Neuron (in vitro differentiated cells): ENCODE measurements around the gene ARHGAP22.

Experiments
- H2AFZ ChIP-seq: one replicate; pipeline ENCODE4 v1.6.1; 2013; ENCODE audit warnings: low read depth, mild to moderate bottlenecking, inconsistent platforms, low read length, moderate library complexity
- H3K27me3 ChIP-seq: one replicate; pipeline ENCODE4 v1.6.1; 2013; ENCODE audit warnings: low read length; ENCODE audit not compliant: insufficient read depth
- H3K36me3 ChIP-seq: one replicate; pipeline ENCODE4 v1.6.1; 2013; ENCODE audit warnings: low read length; ENCODE audit not compliant: insufficient read depth
- H3K4me1 ChIP-seq: one replicate; pipeline ENCODE4 v1.6.1; 2013; ENCODE audit warnings: low read length; ENCODE audit not compliant: insufficient read depth
- H3K4me3 ChIP-seq: 2 replicates; pipeline ENCODE4 v1.5.1; 2013; ENCODE audit warnings: mild to moderate bottlenecking, low read length, moderate library complexity
- H3K9me3 ChIP-seq: one replicate; pipeline ENCODE4 v1.6.1; 2013; ENCODE audit warnings: low read length

ARHGAP22 gene

GRCh38 chr10:48639632-48640031, 34.8 kb upstream of the ARHGAP22 start:
- H3K4me3 ChIP-seq = no peak overlapping the region

GRCh38 chr10:48638739-48639527, 34.1 kb upstream of the ARHGAP22 start:
- H3K4me1 ChIP-seq = no peaks in the 10 kb centered on the region
- H3K27me3 ChIP-seq = no peaks in the 10 kb centered on the region

More at GRCh38 chr10:48639632-48640031, 34.8 kb upstream of the ARHGAP22 start:
- H3K4me1 ChIP-seq = no peaks in the 10 kb centered on the region
- H3K27me3 ChIP-seq = no peaks in the 10 kb centered on the region
- no peaks in the 10 kb centered on the region for H3K36me3 ChIP-seq
- no peaks in the 10 kb centered on the region for H3K9me3 ChIP-seq
- no peak overlapping the region for H2AFZ ChIP-seq

GRCh38 chr10:48638158-48638557, 33.3 kb upstream of the ARHGAP22 start:
- Histone ChIP-seq H3K27me3 (no peaks in the 10 kb centered on the region), H3K4me3 (no peak overlapping the region), H3K9me3 (no peaks in the 10 kb centered on the region)

More at GRCh38 chr10:48638739-48639527, 34.1 kb upstream of the ARHGAP22 start:
- Histone ChIP-seq H3K9me3 (no peaks in the 10 kb centered on the region), H2AFZ (no peak overlapping the region), H3K36me3 (no peaks in the 10 kb centered on the region), H3K4me3 (no peak overlapping the region)

GRCh38 chr10:48636901-48637300, 32.0 kb upstream of the ARHGAP22 start:
- no peaks in the 10 kb centered on the region for H3K27me3 ChIP-seq
- H3K4me1 ChIP-seq = no peaks in the 10 kb centered on the region
- no peak overlapping the region for H3K4me3 ChIP-seq
- no peak overlapping the region for H2AFZ ChIP-seq
- no peaks in the 10 kb centered on the region for H3K9me3 ChIP-seq
- no peaks in the 10 kb centered on the region for H3K36me3 ChIP-seq

More at GRCh38 chr10:48638158-48638557, 33.3 kb upstream of the ARHGAP22 start:
- Histone ChIP-seq H2AFZ (no peak overlapping the region), H3K36me3 (no peaks in the 10 kb centered on the region), H3K4me1 (no peaks in the 10 kb centered on the region)

GRCh38 chr10:48636231-48636630, 31.4 kb upstream of the ARHGAP22 start:
- Histone ChIP-seq H3K4me1 (no peaks in the 10 kb centered on the region), H3K4me3 (no peak overlapping the region), H3K27me3 (no peaks in the 10 kb centered on the region), H3K9me3 (no peaks in the 10 kb centered on the region), H2AFZ (no peak overlapping the region), H3K36me3 (no peaks in the 10 kb centered on the region)

- H3K4me3 ChIP-seq = no peak overlapping the region
- no peaks in the 10 kb centered on the region for H3K9me3 ChIP-seq
- no peaks in the 10 kb centered on the region for H3K27me3 ChIP-seq
- H3K36me3 ChIP-seq = no peaks in the 10 kb centered on the region
- no peak overlapping the region for H2AFZ ChIP-seq
- no peaks in the 10 kb centered on the region for H3K4me1 ChIP-seq
These were observed 30.2 kb upstream of the ARHGAP22 start for GRCh38 chr10:48634984-48635557.

- no peak overlapping the region for H3K4me3 ChIP-seq
- no peaks in the 10 kb centered on the region for H3K9me3 ChIP-seq
- no peak overlapping the region for H2AFZ ChIP-seq
- no peaks in the 10 kb centered on the region for H3K36me3 ChIP-seq
- no peaks in the 10 kb centered on the region for H3K4me1 ChIP-seq
- H3K27me3 ChIP-seq = no peaks in the 10 kb centered on the region
These were observed 29.5 kb upstream of the ARHGAP22 start for GRCh38 chr10:48634198-48634983.

- no peaks in the 10 kb centered on the region for H3K9me3 ChIP-seq
- H2AFZ ChIP-seq = no peak overlapping the region
- no peaks in the 10 kb centered on the region for H3K27me3 ChIP-seq
- no peaks in the 10 kb centered on the region for H3K4me1 ChIP-seq
- no peak overlapping the region for H3K4me3 ChIP-seq
- H3K36me3 ChIP-seq = no peaks in the 10 kb centered on the region
These were observed 28.7 kb upstream of the ARHGAP22 start for GRCh38 chr10:48633381-48634197.

GRCh38 chr10:48632166-48632565, 27.3 kb upstream of the ARHGAP22 start:
- H2AFZ ChIP-seq = no peak overlapping the region
- H3K27me3 ChIP-seq = no peaks in the 10 kb centered on the region
- H3K36me3 ChIP-seq = no peaks in the 10 kb centered on the region
- H3K4me3 ChIP-seq = no peak overlapping the region
- H3K9me3 ChIP-seq = no peaks in the 10 kb centered on the region
- H3K4me1 ChIP-seq = no peaks in the 10 kb centered on the region

GRCh38 chr10:48627984-48628609, 23.2 kb upstream of the ARHGAP22 start:
- H3K27me3 ChIP-seq = no peaks in the 10 kb centered on the region

GRCh38 chr10:48626986-48627731, 22.3 kb upstream of the ARHGAP22 start:
- Histone ChIP-seq H3K27me3 (no peaks in the 10 kb centered on the region), H3K4me1 (no peaks in the 10 kb centered on the region), H3K36me3 (no peaks in the 10 kb centered on the region), H3K9me3 (no peaks in the 10 kb centered on the region), H3K4me3 (no peak overlapping the region), H2AFZ (no peak overlapping the region)

More at GRCh38 chr10:48627984-48628609, 23.2 kb upstream of the ARHGAP22 start:
- Histone ChIP-seq H3K4me3 (no peak overlapping the region), H3K4me1 (no peaks in the 10 kb centered on the region), H2AFZ (no peak overlapping the region), H3K36me3 (no peaks in the 10 kb centered on the region), H3K9me3 (no peaks in the 10 kb centered on the region)

- Histone ChIP-seq H3K27me3 (no peaks in the 10 kb centered on the region), H3K4me1 (no peaks in the 10 kb centered on the region), H2AFZ (no peak overlapping the region), H3K4me3 (no peak overlapping the region), H3K9me3 (no peaks in the 10 kb centered on the region), H3K36me3 (no peaks in the 10 kb centered on the region)
These were observed 21.6 kb upstream of the ARHGAP22 start for GRCh38 chr10:48626447-48626846.
